ENCODE results near the gene ALOX15B. TPM values are rescaled to one million over a fixed set of nuclear protein-coding genes. Genes with fewer than 3 reads are reported as not detected.

The ALOX15B gene
- total RNA-seq, 2 donors from 2014 or later: 0.85 to 8.3 TPM

DNA sequence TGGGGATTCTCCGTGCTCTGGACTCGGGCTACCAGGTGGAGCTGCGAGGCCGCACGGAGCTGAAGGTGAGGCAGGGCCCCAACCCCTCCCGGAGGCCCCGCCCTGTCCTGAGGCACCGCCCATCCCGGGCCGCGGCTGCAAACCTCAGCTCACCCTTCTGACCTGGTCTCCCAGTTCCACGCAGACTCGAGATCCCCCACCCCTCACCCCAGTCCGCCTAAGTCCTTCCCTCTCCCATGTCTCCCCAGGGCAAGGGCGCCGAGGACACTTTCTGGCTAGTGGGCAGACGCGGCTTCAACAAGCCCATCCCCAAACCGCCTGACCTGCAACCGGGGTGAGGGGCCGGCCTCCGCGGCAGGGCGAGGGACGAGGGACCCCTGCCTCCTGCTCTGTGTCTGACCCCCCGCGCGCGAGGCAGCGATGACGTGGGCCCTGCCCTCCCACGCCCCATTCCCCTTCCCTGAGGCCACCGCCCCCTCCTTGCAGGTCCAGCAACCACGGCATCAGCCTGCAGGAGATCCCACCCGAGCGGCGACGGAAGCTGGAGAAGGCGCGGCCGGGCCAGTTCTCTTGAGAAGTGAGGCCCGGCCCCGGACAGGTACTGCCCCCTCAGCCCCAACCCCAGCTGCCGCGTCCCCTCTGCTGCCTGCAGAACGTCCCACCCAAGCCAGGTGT, 22.8 kb upstream of the ALOX15B start:
- Histone ChIP-seq H3K9me3 (no peaks in the 10 kb centered on the region), H3K27ac (no peak overlapping the region), H3K27me3 (replicated peaks; ENCODE audit: insufficient read depth) (peaks cover 8% of the 10 kb centered on the region), H3K4me3 (peak overlapping the region; percentile 64), H3K4me1 (ENCODE audit: control insufficient read depth in 1 of 2, low read depth in 2 of 2) (peaks cover 3 to 9% of the 10 kb centered on the region in 2 donors), H3K36me3 (no peaks in the 10 kb centered on the region)
- no peak for ATAC-seq (ENCODE audit: insufficient number of reproducible peaks, low FRiP score, low read depth)
- no peak for DNase-seq (ENCODE audit: low spot score)
- TF ChIP-seq, protein P1, sequence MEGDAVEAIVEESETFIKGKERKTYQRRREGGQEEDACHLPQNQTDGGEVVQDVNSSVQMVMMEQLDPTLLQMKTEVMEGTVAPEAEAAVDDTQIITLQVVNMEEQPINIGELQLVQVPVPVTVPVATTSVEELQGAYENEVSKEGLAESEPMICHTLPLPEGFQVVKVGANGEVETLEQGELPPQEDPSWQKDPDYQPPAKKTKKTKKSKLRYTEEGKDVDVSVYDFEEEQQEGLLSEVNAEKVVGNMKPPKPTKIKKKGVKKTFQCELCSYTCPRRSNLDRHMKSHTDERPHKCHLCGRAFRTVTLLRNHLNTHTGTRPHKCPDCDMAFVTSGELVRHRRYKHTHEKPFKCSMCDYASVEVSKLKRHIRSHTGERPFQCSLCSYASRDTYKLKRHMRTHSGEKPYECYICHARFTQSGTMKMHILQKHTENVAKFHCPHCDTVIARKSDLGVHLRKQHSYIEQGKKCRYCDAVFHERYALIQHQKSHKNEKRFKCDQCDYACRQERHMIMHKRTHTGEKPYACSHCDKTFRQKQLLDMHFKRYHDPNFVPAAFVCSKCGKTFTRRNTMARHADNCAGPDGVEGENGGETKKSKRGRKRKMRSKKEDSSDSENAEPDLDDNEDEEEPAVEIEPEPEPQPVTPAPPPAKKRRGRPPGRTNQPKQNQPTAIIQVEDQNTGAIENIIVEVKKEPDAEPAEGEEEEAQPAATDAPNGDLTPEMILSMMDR (IDR thresholded peaks at IDR 0.05): no peak

DNA sequence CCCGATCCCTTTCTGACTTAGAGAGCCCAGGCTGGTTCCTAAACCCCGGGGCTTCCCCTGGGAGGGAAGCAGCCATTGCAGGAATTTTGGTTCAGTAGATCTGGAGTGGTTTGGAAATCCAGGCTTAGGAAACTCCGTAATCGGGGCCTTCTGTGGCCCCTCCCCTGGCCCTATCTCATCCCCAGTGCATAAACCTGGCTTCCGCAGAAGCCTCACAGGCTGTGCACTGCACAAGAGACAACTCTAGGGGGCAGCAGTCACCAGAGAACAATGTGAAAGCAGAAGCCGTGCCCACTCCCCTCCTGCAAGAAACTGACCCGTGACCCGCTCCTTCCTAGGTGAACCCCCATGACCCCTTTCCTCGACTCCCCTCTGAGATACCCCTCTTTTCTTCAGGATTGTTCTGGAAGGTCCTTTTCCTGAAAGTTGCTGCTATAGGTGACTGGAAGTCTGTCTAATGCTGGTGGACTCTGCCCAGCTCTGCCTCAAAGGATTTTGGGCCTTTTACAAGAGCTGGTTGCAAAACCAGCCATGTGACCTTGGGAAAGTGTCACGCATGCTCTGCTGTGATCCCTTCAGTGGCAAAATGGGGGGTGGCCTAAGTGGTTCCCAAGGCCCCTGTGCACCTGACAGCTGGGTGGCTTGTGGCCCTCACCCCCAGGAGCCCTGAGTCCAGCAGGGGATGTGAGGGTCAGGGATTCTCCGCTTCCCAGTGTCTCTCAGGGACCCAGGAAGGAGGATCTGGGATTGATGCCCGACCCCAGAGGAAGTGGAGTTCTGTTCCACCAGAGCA, 22.0 kb upstream of the ALOX15B start:
- Histone ChIP-seq H3K4me3 (peak overlapping the region; percentile 64), H3K9me3 (no peaks in the 10 kb centered on the region), H3K27me3 (replicated peaks; ENCODE audit: insufficient read depth) (peaks cover 8% of the 10 kb centered on the region), H3K36me3 (no peaks in the 10 kb centered on the region), H3K4me1 (ENCODE audit: control insufficient read depth in 1 of 2, low read depth in 2 of 2) (peaks cover 3 to 9% of the 10 kb centered on the region in 2 donors), H3K27ac (no peak overlapping the region)
- DNase-seq (ENCODE audit: low spot score) (no peak), ATAC-seq (ENCODE audit: insufficient number of reproducible peaks, low FRiP score, low read depth) (no peak)
- TF ChIP-seq, protein P1 (IDR thresholded peaks at IDR 0.05): peak; percentile 28

DNA sequence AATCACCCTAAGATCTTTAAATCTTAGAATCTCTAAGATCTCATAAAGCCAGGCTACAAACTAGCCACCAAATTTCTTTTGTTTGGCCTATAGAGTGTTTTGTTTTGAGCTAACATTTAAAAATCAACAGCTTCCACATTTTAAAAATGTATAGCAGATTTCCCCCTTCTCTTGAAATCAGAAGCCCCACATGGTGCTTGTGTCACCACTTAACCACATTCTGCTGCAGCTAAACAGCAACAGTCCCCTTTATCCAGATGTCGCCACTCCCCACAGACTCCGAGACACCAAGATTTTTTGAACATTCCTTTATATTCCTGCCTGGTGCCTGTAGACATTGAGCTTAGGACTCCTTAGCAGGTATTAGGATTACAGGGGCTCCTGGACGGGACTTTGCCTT, 20.4 kb upstream of the ALOX15B start:
- H3K9me3 ChIP-seq: no peaks in the 10 kb centered on the region
- no peak for ATAC-seq (ENCODE audit: insufficient number of reproducible peaks, low FRiP score, low read depth)
- H3K27me3 ChIP-seq (replicated peaks; ENCODE audit: insufficient read depth): peaks cover 8% of the 10 kb centered on the region
- no peak overlapping the region for H3K4me3 ChIP-seq
- TF ChIP-seq, protein P1 (IDR thresholded peaks at IDR 0.05): no peak
- no peak overlapping the region for H3K27ac ChIP-seq
- no peaks in the 10 kb centered on the region for H3K36me3 ChIP-seq
- no peak for DNase-seq (ENCODE audit: low spot score)
- peaks cover 3 to 9% of the 10 kb centered on the region in 2 donors for H3K4me1 ChIP-seq (ENCODE audit: control insufficient read depth in 1 of 2, low read depth in 2 of 2)

DNA sequence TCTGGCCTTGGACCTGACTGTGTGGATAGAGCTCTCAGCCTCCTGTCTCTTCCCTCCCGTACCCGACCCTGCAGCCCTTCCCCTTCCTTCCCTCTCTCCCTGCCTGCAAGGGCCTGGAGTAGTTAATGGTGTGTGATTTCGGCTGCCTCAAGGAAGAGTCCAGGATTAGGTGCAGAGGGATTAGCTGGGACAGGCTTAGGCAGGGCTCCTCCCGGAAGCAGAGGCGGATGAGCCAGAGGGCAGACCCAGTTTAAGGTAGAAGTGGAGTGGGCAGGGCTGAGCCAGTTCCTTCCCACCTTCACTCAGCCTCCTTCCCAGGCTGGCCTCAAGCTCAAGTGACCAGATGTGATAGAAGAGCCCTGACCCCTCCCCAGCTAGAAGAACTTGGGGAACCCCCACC, 19.7 kb upstream of the ALOX15B start:
- DNase-seq (ENCODE audit: low spot score): no peak
- Histone ChIP-seq H3K4me1 (ENCODE audit: control insufficient read depth in 1 of 2, low read depth in 2 of 2) (peaks cover 3 to 9% of the 10 kb centered on the region in 2 donors), H3K27me3 (replicated peaks; ENCODE audit: insufficient read depth) (peaks cover 8% of the 10 kb centered on the region), H3K27ac (no peak overlapping the region), H3K4me3 (no peak overlapping the region), H3K36me3 (no peaks in the 10 kb centered on the region), H3K9me3 (no peaks in the 10 kb centered on the region)
- TF ChIP-seq, protein P1 (IDR thresholded peaks at IDR 0.05): no peak
- ATAC-seq (ENCODE audit: insufficient number of reproducible peaks, low FRiP score, low read depth): no peak
